Activated naive CD4-positive, alpha-beta T cell treated with anti-CD3 and anti-CD28 coated beads, Interleukin-2, amount 50 U/mL, for 24 hours (primary cell): Measurements from ENCODE around the gene PBLD.
"Not testable (repeated sequence)": the region's sequence is repeated elsewhere in the genome, so short reads cannot be mapped to it uniquely, and the experiment has no call there.

Source experiments
- H3K27ac Mint-ChIP-seq: one replicate; pipeline ENCODE4 v1.8.0; 2021; ENCODE audit warnings: mild to moderate bottlenecking, mixed read lengths
- H3K27me3 Mint-ChIP-seq: one replicate; pipeline ENCODE4 v1.8.0; 2021; ENCODE audit warnings: mixed read lengths
- H3K36me3 Mint-ChIP-seq: one replicate; pipeline ENCODE4 v1.8.0; 2021; ENCODE audit warnings: mixed read lengths
- H3K4me1 Mint-ChIP-seq: one replicate; pipeline ENCODE4 v1.8.0; 2021; ENCODE audit warnings: mixed read lengths
- H3K4me3 Mint-ChIP-seq: one replicate; pipeline ENCODE4 v1.8.0; 2021; ENCODE audit warnings: mild to moderate bottlenecking, mixed read lengths
- H3K9me3 Mint-ChIP-seq: one replicate; pipeline ENCODE4 v1.8.0; 2021; ENCODE audit warnings: mixed read lengths

Gene PBLD

GRCh38 chr10:68272833-68273232, 59.9 kb downstream of the PBLD start:
- no peak overlapping the region for H3K4me3 Mint-ChIP-seq
- peaks cover 7% of the 10 kb centered on the region for H3K36me3 Mint-ChIP-seq
- no peak overlapping the region for H3K27ac Mint-ChIP-seq
- peaks cover 8% of the 10 kb centered on the region for H3K9me3 Mint-ChIP-seq
- H3K4me1 Mint-ChIP-seq = no peaks in the 10 kb centered on the region
- H3K27me3 Mint-ChIP-seq = no peaks in the 10 kb centered on the region

- H3K9me3 Mint-ChIP-seq = no peaks in the 10 kb centered on the region
- H3K4me3 Mint-ChIP-seq = no peak overlapping the region
- peaks cover 1% of the 10 kb centered on the region for H3K36me3 Mint-ChIP-seq
- no peaks in the 10 kb centered on the region for H3K4me1 Mint-ChIP-seq
- H3K27ac Mint-ChIP-seq = no peak overlapping the region
- peaks cover under 1% of the 10 kb centered on the region for H3K27me3 Mint-ChIP-seq
Observed at GRCh38 chr10:68271196-68271882, 61.4 kb downstream of the PBLD start.

- no peaks in the 10 kb centered on the region for H3K4me1 Mint-ChIP-seq
- no peaks in the 10 kb centered on the region for H3K36me3 Mint-ChIP-seq
- no peaks in the 10 kb centered on the region for H3K9me3 Mint-ChIP-seq
- H3K27me3 Mint-ChIP-seq = peaks cover 2% of the 10 kb centered on the region
- no peak overlapping the region for H3K4me3 Mint-ChIP-seq
- H3K27ac Mint-ChIP-seq = no peak overlapping the region
Observed at GRCh38 chr10:68269562-68270290, 63.0 kb downstream of the PBLD start.

- Mint-ChIP-seq H3K27ac (no peak overlapping the region), H3K4me1 (no peaks in the 10 kb centered on the region), H3K36me3 (no peaks in the 10 kb centered on the region), H3K27me3 (peaks cover 3% of the 10 kb centered on the region), H3K4me3 (no peak overlapping the region), H3K9me3 (no peaks in the 10 kb centered on the region)
Observed at GRCh38 chr10:68261132-68261856, 71.4 kb downstream of the PBLD start.

- H3K27ac Mint-ChIP-seq = no peak overlapping the region
- H3K27me3 Mint-ChIP-seq = peaks cover 5% of the 10 kb centered on the region
- H3K4me1 Mint-ChIP-seq = no peaks in the 10 kb centered on the region
- no peak overlapping the region for H3K4me3 Mint-ChIP-seq
- H3K9me3 Mint-ChIP-seq = no peaks in the 10 kb centered on the region
- no peaks in the 10 kb centered on the region for H3K36me3 Mint-ChIP-seq
Observed at GRCh38 chr10:68253346-68253745, 79.4 kb downstream of the PBLD start.

GRCh38 chr10:68251625-68252495, 80.9 kb downstream of the PBLD start:
- H3K9me3 Mint-ChIP-seq = no peaks in the 10 kb centered on the region
- H3K36me3 Mint-ChIP-seq = no peaks in the 10 kb centered on the region
- no peak overlapping the region for H3K27ac Mint-ChIP-seq
- H3K4me3 Mint-ChIP-seq = no peak overlapping the region
- no peaks in the 10 kb centered on the region for H3K4me1 Mint-ChIP-seq
- H3K27me3 Mint-ChIP-seq = peaks cover 3% of the 10 kb centered on the region

GRCh38 chr10:68251151-68251550, 81.6 kb downstream of the PBLD start:
- no peaks in the 10 kb centered on the region for H3K9me3 Mint-ChIP-seq
- H3K27me3 Mint-ChIP-seq = peaks cover 3% of the 10 kb centered on the region
- H3K36me3 Mint-ChIP-seq = no peaks in the 10 kb centered on the region
- no peak overlapping the region for H3K27ac Mint-ChIP-seq
- H3K4me3 Mint-ChIP-seq = no peak overlapping the region
- H3K4me1 Mint-ChIP-seq = no peaks in the 10 kb centered on the region

- Mint-ChIP-seq H3K4me3 (no peak overlapping the region), H3K36me3 (no peaks in the 10 kb centered on the region), H3K27me3 (no peaks in the 10 kb centered on the region), H3K27ac (no peak overlapping the region), H3K4me1 (no peaks in the 10 kb centered on the region), H3K9me3 (no peaks in the 10 kb centered on the region)
Observed at GRCh38 chr10:68249297-68249696, 83.4 kb downstream of the PBLD start.

GRCh38 chr10:68247931-68248330, 84.8 kb downstream of the PBLD start:
- Mint-ChIP-seq H3K4me1 (no peaks in the 10 kb centered on the region), H3K4me3 (no peak overlapping the region), H3K9me3 (no peaks in the 10 kb centered on the region), H3K36me3 (no peaks in the 10 kb centered on the region), H3K27ac (no peak overlapping the region), H3K27me3 (no peaks in the 10 kb centered on the region)

- H3K27me3 Mint-ChIP-seq, H3K27ac Mint-ChIP-seq, H3K9me3 Mint-ChIP-seq, H3K4me1 Mint-ChIP-seq, H3K36me3 Mint-ChIP-seq, H3K4me3 Mint-ChIP-seq: not testable (repeated sequence)
Observed at GRCh38 chr10:68246397-68246796, 86.3 kb downstream of the PBLD start.

GRCh38 chr10:68242051-68242450, 90.7 kb downstream of the PBLD start:
- H3K9me3 Mint-ChIP-seq = no peaks in the 10 kb centered on the region
- no peaks in the 10 kb centered on the region for H3K4me1 Mint-ChIP-seq
- no peak overlapping the region for H3K27ac Mint-ChIP-seq
- H3K36me3 Mint-ChIP-seq = no peaks in the 10 kb centered on the region
- H3K4me3 Mint-ChIP-seq = no peak overlapping the region
- no peaks in the 10 kb centered on the region for H3K27me3 Mint-ChIP-seq

- no peaks in the 10 kb centered on the region for H3K27me3 Mint-ChIP-seq
- no peaks in the 10 kb centered on the region for H3K4me1 Mint-ChIP-seq
- no peak overlapping the region for H3K4me3 Mint-ChIP-seq
- no peaks in the 10 kb centered on the region for H3K36me3 Mint-ChIP-seq
- H3K27ac Mint-ChIP-seq = no peak overlapping the region
- H3K9me3 Mint-ChIP-seq = no peaks in the 10 kb centered on the region
Observed at GRCh38 chr10:68239596-68240150, 93.1 kb downstream of the PBLD start.

GRCh38 chr10:68239069-68239468, 93.7 kb downstream of the PBLD start:
- H3K4me1 Mint-ChIP-seq = no peaks in the 10 kb centered on the region
- H3K27me3 Mint-ChIP-seq = no peaks in the 10 kb centered on the region
- H3K27ac Mint-ChIP-seq = no peak overlapping the region
- H3K4me3 Mint-ChIP-seq = no peak overlapping the region
- H3K36me3 Mint-ChIP-seq = no peaks in the 10 kb centered on the region
- no peaks in the 10 kb centered on the region for H3K9me3 Mint-ChIP-seq

- no peak overlapping the region for H3K27ac Mint-ChIP-seq
Observed at GRCh38 chr10:68238371-68238770, 94.4 kb downstream of the PBLD start.

GRCh38 chr10:68237173-68237572, 95.6 kb downstream of the PBLD start:
- Mint-ChIP-seq H3K27ac (no peak overlapping the region), H3K4me3 (no peak overlapping the region), H3K4me1 (no peaks in the 10 kb centered on the region), H3K36me3 (no peaks in the 10 kb centered on the region), H3K27me3 (peaks cover 5% of the 10 kb centered on the region), H3K9me3 (no peaks in the 10 kb centered on the region)

More at GRCh38 chr10:68238371-68238770, 94.4 kb downstream of the PBLD start:
- no peaks in the 10 kb centered on the region for H3K36me3 Mint-ChIP-seq
- H3K9me3 Mint-ChIP-seq = no peaks in the 10 kb centered on the region
- no peak overlapping the region for H3K4me3 Mint-ChIP-seq
- no peaks in the 10 kb centered on the region for H3K27me3 Mint-ChIP-seq
- no peaks in the 10 kb centered on the region for H3K4me1 Mint-ChIP-seq
